Measurements from ENCODE around the gene AKAP9. TPM values are rescaled to one million over a fixed set of nuclear protein-coding genes. Genes with fewer than 3 reads are reported as not detected.
"Not testable (repeated sequence)": the region's sequence is repeated elsewhere in the genome, so short reads cannot be mapped to it uniquely, and the experiment has no call there.

The AKAP9 gene
- total RNA-seq, 1 donor from 2014 or later, result 101 TPM

- DNase-seq, result no peak
Measured at GRCh38 chr7:92013611-92014010, 72.9 kb downstream of the AKAP9 start.

DNA sequence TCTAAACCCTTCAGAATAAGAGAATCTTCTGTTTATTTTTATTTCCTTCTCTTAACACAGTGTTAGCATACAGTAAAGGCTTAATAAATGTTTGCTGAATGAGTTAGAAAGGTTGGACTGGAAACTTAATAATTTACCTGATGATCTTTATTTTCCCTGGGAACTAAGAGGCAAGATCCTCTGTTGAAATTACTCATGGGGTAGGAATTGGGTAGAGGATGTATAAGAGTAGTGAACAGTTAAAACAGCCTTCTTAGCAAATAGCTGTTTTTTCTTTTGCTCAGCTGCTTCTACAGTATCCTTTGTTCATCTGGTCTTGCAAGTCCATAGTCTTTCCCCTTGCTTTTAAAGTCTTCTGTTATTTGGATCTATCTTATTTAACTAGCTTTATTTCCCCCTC lies 80.0 kb downstream of the AKAP9 start:
- DNase-seq, result no peak

GRCh38 chr7:92025260-92025659 lies 84.6 kb downstream of the AKAP9 start:
- no peak for DNase-seq

GRCh38 chr7:92026635-92027034 lies 86.0 kb downstream of the AKAP9 start:
- DNase-seq, result not testable (repeated sequence)

DNA sequence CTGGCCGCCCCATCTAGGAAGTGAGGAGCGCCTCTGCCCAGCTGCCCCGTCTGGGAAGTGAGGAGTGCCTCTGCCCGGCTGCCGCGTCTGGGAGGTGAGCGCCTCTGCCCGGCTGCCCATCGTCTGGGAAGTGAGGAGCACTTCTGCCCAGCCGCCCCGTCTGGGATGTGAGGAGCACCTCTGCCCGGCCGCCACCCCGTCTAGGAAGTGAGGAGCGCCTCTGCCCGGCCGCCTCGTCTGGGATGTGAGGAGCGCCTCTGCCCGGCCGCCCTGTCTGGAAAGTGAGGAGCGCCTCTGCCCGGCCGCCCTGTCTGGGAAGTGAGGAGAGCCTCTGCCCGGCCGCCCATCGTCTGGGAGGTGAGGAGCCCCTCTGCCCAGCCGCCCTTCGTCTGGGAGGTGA lies 86.5 kb downstream of the AKAP9 start:
- not testable (repeated sequence) for DNase-seq

DNA sequence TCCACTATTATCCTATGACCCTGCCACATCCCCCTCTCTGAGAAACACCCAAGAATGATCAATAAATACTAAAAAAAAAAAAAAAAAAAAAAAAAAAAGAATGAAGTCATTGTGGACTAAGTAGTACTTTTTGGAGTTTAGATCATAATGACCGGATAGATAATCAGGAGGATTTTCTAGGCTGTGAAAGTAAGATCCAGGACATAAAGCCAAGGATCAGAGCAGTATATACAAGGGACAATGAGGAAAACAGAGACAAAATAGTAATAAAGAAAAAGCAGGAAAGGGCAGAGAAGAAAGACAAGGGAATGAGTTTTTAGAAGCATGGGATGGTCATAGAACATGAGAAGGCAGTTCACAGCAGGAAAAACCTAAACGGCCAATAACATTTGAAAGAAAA lies 87.6 kb downstream of the AKAP9 start:
- DNase-seq, result no peak

GRCh38 chr7:92028686-92029085 lies 88.0 kb downstream of the AKAP9 start:
- no peak for DNase-seq

GRCh38 chr7:92034116-92034515 lies 93.5 kb downstream of the AKAP9 start:
- DNase-seq, result no peak

- DNase-seq, result no peak
Measured at GRCh38 chr7:92035576-92035975, 94.9 kb downstream of the AKAP9 start.

DNA sequence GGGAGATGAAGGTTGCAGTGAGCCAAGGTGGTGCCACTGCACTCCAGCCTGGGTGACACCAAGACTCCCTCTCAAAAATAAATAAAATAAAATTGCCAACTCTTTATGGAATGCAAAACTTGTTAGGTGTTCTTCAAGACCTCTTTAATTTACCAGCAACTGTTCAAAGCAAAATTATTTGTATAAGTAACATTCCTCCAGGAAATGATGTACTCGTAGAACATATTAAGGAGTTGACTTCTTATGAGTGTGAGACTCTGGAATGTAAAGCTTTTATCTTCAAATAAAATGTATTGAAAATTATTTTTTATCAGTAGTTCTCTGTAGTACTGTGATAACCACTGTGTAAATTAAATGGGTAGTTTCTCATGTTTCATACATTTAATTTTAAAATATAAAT lies 99.2 kb downstream of the AKAP9 start:
- no peak for DNase-seq

DNA sequence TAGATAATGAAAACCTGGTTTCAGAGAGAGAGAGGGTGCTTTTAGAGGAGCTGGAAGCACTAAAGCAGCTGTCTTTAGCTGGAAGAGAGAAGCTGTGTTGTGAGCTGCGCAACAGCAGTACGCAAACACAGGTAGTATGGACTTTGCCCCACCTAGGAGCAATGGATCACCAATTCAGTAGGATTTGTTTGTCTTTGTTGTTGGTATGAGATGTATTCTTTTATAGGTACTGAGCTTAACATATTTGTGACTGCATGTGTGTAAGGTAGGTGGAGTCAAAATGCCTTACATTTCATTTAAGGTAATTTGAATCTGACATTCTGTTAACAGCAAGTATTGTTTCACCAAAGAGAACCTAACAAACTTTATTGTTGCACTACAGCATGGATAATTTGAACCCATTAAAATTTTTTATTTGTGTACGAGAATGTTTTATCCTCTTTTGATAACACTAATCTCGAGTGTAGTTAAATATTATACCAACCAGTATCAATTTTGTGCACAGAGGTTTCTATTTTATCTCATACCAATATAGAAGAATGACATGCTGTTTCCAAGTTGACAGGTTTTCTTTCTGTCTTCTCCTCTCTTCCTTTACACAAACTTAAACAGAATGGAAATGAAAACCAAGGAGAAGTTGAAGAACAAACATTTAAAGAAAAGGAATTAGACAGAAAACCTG lies 101.5 kb downstream of the AKAP9 start:
- no peak for DNase-seq

GRCh38 chr7:92043098-92043497 lies 102.4 kb downstream of the AKAP9 start:
- DNase-seq, result no peak

DNA sequence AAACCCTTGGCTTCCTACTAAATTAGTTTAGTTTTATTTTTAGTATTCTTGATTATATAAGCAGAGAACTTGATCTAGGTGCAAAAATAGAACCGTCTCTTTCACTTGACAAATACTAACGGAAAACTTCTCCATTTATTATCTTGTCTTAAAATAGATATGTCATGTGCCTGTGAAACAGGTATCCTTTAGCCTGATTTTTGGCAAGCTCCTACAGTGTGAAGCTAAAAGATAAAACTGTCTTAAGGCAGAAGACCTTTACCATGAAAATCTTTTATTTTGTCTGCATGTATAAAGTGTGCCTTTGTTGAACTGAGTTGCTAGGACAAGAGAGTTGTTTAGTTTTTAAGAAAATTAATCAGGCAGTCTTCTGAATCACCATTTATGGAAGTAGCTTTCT lies 103.0 kb downstream of the AKAP9 start:
- no peak for DNase-seq

GRCh38 chr7:92044148-92044547 lies 103.5 kb downstream of the AKAP9 start:
- DNase-seq, result no peak

- DNase-seq, result no peak
Measured at GRCh38 chr7:92044940-92045339, 104.3 kb downstream of the AKAP9 start.

GRCh38 chr7:92051655-92052054 lies 111.0 kb downstream of the AKAP9 start:
- no peak for DNase-seq

DNA sequence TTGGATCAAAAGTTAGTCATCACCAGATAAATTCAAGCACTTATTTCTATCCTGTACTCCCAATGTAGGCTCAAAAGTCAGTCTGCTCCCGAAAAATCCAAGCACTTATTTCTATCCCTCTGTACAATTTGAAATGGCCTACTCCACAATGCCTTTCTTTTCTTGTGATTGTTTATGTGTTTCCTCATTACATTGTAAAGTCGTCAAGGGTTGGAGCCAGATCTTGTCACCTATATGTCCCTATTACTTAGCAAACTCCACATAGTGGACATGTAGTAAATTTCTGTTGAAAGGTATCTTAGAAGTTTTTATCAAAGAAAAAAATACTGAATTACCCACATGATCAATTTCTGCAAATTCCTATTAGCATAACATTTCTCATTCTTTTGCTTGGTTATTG lies 111.5 kb downstream of the AKAP9 start:
- DNase-seq, result no peak

DNA sequence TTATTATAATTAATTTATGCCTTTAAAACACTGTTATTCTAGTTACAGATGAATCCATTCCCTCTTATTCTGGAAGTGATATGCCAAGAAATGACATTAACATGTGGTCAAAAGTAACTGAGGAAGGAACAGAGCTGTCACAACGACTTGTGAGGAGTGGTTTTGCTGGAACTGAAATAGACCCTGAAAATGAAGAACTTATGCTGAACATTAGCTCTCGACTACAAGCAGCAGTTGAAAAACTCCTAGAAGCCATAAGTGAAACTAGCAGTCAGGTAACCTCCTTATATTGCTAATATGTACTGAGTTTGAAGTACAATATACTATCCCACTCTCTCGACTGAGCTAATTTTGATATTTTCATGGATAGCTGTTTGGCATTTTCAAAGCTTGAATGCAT lies 112.0 kb downstream of the AKAP9 start:
- DNase-seq, result no peak

- no peak for DNase-seq
Measured at GRCh38 chr7:92053312-92053711, 112.7 kb downstream of the AKAP9 start.

GRCh38 chr7:92056286-92056685 lies 115.6 kb downstream of the AKAP9 start:
- DNase-seq, result no peak

DNA sequence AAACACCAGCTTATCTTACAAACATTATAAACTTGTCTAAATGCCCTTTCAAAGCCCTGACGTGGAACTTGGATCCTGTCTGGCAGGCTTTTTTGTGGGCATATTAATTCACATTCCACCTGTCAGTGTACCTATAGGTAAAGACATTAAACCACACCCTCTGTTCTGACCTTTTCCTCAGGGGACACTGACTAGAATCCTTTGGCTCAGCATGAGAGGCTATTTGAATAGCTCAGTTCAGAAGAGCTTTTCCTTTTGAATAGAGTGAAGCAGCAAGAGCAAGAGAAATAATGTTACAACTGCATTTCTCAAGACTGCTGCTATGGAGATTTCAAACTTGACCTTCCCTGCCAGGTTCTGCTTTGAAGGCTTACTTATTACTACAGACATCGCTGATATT lies 116.7 kb downstream of the AKAP9 start:
- no peak for DNase-seq

DNA sequence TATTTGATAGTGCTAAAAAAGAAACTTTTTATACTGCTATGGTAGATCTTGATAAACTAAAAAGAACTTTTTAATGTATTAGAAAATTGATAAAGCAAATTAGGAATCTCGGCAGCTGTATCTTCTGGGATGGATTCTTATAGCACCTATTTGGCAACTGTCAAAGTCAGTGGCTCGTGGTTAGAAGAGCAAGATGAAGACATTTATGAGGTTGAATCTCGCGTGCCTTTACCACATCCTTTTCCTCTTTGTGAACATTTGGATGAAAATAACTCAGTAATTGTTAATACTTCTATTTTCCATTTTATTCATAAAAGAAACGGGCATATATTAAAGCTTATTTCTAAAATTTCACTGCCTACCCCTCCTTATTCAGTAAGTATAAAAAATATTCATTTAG lies 117.4 kb downstream of the AKAP9 start:
- DNase-seq, result no peak

- DNase-seq, result no peak
Measured at GRCh38 chr7:92058899-92059298, 118.2 kb downstream of the AKAP9 start.

DNA sequence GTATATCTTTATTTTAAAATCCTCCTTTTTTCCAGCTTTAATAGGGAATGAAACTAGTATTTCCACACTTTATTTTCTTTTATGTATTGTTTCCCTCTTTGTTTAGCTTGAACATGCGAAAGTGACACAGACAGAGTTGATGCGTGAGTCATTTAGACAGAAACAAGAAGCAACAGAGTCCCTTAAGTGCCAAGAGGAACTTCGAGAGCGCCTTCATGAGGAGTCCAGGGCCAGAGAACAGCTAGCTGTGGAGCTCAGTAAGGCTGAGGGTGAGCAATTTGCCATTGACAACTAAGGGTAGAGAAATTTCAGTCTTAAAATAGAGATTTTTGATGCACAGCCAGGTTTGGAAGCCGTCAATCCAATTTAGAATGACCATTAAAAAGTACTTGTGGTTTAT lies 120.5 kb downstream of the AKAP9 start:
- no peak for DNase-seq

DNA sequence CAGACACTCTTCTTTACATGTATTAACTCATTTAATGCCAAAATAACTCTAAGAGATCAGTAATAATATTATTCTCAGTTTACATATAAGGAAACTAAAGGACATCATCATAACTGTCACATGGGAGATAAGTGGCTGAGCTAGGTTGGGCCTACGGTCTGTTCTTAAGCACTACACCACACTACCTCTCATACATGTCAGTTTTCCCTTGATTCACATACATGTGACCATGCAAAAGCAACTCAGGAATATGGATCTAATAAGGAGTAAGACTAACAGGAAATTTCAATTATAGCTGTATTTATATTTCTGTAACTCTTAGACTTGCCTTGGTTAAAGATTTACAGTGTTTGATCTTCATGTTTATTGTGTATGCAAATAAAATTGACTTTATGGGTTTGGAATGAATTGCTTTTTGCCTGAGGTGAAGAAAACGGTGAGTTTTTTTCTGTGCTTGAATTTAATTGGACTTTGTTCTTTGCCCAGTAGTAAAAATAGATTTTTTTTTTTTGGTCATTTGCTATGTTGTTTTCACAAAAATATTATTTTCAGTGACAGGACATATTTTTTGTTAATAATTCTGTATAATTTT lies 123.9 kb downstream of the AKAP9 start:
- DNase-seq, result no peak
